ENCODE data around the gene P2RX2.
A peak's percentile ranks its signal among the peaks of the same experiment; 100 is the strongest.

P2RX2 gene

GRCh38 chr12:132600048-132601032, 18.2 kb upstream of the P2RX2 start:
- in situ Hi-C loops (cut with MboI; ENCODE audit: low sequenced_read_pairs, unreplicated experiment) = loop anchor here (25.0 kb wide), 1 partner anchor 188 kb away; no protein-coding TSS in a partner anchor
- peak; percentile 83 for DNase-seq (ENCODE audit: low spot score)
- TF ChIP-seq, protein P1, sequence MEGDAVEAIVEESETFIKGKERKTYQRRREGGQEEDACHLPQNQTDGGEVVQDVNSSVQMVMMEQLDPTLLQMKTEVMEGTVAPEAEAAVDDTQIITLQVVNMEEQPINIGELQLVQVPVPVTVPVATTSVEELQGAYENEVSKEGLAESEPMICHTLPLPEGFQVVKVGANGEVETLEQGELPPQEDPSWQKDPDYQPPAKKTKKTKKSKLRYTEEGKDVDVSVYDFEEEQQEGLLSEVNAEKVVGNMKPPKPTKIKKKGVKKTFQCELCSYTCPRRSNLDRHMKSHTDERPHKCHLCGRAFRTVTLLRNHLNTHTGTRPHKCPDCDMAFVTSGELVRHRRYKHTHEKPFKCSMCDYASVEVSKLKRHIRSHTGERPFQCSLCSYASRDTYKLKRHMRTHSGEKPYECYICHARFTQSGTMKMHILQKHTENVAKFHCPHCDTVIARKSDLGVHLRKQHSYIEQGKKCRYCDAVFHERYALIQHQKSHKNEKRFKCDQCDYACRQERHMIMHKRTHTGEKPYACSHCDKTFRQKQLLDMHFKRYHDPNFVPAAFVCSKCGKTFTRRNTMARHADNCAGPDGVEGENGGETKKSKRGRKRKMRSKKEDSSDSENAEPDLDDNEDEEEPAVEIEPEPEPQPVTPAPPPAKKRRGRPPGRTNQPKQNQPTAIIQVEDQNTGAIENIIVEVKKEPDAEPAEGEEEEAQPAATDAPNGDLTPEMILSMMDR (IDR thresholded peaks at IDR 0.05; ENCODE audit: borderline replicate concordance, control extremely low read depth, extremely low read depth, insufficient read depth, missing control alignments) = peak; percentile 65

DNA sequence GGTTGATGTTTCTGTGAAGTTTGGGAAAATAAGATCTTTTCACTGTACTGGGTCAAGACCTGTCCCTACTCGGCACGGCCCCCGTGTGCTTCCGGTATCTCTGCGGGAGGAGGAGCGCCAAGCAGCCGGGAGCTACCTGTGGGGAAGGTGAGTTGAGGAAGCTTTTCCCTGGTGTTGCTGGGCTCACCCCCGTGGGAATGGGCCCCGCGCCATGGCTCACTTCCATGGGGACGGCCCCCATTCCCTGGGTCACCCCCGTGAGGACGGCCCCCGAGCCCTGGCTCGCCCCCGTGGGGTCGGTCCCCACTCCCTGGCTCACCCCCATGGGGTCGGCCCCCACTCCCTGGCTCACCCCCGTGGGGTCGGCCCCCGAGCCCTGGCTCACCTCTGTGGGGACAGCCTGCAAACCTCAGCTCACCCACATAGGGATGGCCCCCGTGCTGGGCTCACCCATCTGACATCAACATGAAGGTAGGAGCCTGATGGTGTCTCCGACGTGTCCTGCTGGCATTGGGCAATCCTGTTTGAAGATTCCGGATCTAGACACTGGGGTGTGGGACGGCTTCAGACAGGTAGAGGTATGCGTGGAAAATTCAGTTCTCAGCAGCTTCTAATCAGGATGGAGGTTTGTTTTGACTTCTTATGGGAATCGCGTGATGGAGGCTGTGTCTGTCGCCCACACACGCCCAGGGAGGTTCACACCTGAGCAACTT, 17.2 kb upstream of the P2RX2 start:
- no peak for DNase-seq (ENCODE audit: low spot score)
- in situ Hi-C loops (cut with MboI; ENCODE audit: low sequenced_read_pairs, unreplicated experiment) = loop anchor here (25.0 kb wide), 1 partner anchor 189 kb away; no protein-coding TSS in a partner anchor

DNA sequence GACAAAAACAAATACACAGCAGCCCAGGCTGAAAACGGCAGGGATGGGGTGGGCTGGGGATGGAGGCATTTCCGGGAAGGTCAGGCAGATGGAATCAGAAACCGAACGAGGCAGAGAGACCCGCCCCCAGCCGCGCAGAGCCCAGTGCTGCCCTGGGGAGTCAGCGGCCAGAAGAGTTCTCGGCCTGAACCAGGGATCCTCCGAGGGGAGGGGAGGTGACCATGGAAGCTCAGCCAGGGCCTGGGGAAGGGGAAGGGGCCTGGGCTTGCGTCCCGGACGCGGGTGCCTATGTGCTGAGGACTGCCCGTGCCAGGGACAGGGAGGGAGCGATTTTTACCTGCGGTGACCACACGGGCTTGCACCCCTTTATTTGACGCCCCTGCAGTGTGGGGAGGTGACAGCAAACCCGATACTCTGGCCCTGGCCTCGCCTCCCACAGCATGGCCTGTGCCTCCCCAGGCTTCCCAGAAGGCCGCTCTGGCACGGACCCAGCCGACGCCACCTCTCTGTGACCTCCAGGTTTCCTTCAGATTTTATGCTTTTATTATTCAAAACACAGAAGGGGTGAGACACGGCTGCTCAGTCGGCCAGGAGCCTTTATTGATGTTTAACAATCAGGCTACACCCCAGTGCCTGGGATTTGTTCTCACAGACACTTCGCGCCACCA, 15.9 kb upstream of the P2RX2 start:
- in situ Hi-C loops (cut with MboI; ENCODE audit: low sequenced_read_pairs, unreplicated experiment) = loop anchor here (25.0 kb wide), 1 partner anchor 190 kb away; no protein-coding TSS in a partner anchor
- TF ChIP-seq, protein P1 (IDR thresholded peaks at IDR 0.05; ENCODE audit: borderline replicate concordance, control extremely low read depth, extremely low read depth, insufficient read depth, missing control alignments) = no peak
- no peak for DNase-seq (ENCODE audit: low spot score)

More for the DNA sequence above, 17.2 kb upstream of the P2RX2 start:
- TF ChIP-seq, protein P1 (IDR thresholded peaks at IDR 0.05; ENCODE audit: borderline replicate concordance, control extremely low read depth, extremely low read depth, insufficient read depth, missing control alignments) = no peak

DNA sequence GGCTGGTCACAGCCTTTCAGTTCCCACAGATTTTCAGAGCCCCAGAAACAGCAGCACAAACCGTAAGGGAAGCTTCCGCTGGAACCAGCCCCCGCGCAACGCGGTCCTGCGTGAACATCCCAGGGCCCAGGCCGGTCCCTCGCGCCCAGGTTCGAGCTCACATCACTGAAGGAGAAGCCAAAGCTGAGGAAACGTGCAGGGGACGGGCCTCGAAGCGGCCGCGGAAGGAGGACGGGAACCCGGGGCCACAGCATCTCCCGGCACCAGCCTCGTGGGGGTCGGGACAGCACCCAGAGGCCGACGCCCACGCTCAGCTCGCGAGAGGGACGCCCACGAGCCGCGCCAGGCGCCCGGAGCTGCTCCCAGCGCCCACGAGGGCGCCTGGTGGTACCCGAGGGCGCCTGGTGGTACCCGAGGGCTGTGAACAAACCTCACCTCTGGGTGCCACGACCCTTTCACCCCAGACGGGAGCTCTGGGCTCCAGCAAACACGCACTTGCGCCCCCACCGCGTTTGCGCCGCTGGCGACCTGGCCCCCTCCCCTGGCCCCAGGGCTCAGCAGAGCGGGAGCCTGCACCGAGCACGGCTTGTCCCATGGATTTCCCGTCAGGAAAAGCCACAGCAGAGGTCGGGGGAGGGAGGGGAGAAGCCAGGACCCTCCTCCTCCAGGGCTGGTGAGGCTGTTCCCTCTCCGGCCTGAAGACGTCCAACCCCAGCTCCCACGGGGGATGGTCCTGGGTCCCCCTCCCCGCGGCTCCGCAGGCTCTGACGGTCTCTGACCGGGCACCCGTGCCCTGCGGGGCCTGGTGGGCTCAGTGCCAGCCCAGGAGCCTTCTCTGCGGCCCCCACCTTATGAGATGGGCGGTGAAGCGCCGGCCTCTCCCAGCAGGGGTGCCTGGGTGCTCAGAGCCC, 15.1 kb upstream of the P2RX2 start:
- DNase-seq (ENCODE audit: low spot score) = no peak
- in situ Hi-C loops (cut with MboI; ENCODE audit: low sequenced_read_pairs, unreplicated experiment) = loop anchor here (25.0 kb wide), 1 partner anchor 191 kb away; no protein-coding TSS in a partner anchor
- TF ChIP-seq, protein P1 (IDR thresholded peaks at IDR 0.05; ENCODE audit: borderline replicate concordance, control extremely low read depth, extremely low read depth, insufficient read depth, missing control alignments) = no peak

- no peak for DNase-seq (ENCODE audit: low spot score)
- TF ChIP-seq, protein P1 (IDR thresholded peaks at IDR 0.05; ENCODE audit: borderline replicate concordance, control extremely low read depth, extremely low read depth, insufficient read depth, missing control alignments) = no peak
- in situ Hi-C loops (cut with MboI; ENCODE audit: low sequenced_read_pairs, unreplicated experiment) = loop anchor here (25.0 kb wide), 1 partner anchor 192 kb away; no protein-coding TSS in a partner anchor
Observed at GRCh38 chr12:132604151-132604618, 14.4 kb upstream of the P2RX2 start.
